Stimulated activated CD4-positive, alpha-beta T cell treated with anti-CD3 and anti-CD28 coated beads, TNF-alpha, amount 100 ng/mL, for 48 hours (primary cell): Measurements from ENCODE around the gene TMEM79.

ENCODE experiments used
- DNase-seq, 3 donors: peaks; one replicate each; pipeline ENCODE4 v3.0.0-alpha.2; 2020; ENCODE audit warnings: low read depth in 3 of 3

Gene TMEM79

GRCh38 chr1:156284112-156284511 is at the start of gene TMEM79:
Gene TMEM79 (plus strand): TSS chr1:156284325. CDS start chr1:156285227, 902 bp downstream.
- no peak for DNase-seq

DNA sequence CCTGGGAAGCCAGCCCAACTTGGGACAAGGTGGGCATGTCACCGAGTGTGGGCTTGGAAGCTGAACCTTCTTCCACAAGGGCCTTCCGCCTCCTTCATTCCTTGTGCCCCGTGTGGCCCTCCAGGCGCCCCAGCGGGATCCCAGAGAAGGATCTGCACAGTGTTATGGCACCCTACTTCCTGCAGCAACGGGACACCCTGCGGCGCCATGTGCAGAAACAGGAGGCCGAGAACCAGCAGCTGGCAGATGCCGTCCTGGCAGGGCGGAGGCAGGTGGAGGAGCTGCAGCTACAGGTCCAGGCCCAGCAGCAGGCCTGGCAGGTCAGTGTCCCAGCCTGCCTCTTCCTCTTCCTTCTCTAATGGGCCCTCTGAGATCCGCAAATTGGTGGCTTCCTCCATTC is 48.0 kb upstream of the TMEM79 start:
- DNase-seq, result no peak

DNA sequence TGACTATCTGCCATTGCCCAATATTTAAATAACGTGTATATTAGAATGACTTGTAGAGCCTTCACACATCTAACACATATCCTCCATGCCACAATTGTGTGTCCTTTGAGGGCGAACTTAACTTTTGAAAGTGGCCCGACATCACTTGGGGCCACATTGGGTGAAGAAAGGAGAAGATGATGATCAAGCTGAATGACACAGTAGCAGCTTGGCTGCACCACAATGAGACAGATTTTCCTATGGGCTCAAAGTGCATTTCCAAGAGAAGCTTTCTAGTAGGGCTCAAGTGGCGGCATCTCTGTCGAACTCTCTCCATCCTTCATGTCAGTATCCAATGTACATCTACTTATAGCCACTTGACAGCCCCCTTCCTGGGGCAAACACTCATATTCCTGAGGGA is 45.9 kb upstream of the TMEM79 start:
- DNase-seq, result no peak

DNA sequence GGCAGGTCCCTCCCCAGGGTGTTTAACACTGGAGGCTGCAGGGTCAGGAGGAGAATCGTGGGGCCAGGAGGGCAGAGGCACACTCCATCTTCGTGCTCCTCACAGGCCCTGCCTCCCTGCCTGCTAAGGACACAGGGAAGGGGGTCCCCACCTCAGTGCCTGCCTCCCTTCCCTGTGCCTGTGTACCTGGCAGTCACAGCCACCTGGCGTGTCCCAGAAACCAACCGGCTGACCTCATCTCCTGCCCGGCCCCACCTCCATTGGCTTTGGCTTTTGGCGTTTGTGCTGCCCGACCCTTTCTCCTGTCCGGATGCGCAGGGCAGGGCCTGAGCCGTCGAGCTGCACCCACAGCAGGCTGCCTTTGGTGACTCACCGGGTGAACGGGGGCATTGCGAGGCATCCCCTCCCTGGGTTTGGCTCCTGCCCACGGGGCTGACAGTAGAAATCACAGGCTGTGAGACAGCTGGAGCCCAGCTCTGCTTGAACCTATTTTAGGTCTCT is 42.8 kb upstream of the TMEM79 start:
- DNase-seq, result no peak

DNA sequence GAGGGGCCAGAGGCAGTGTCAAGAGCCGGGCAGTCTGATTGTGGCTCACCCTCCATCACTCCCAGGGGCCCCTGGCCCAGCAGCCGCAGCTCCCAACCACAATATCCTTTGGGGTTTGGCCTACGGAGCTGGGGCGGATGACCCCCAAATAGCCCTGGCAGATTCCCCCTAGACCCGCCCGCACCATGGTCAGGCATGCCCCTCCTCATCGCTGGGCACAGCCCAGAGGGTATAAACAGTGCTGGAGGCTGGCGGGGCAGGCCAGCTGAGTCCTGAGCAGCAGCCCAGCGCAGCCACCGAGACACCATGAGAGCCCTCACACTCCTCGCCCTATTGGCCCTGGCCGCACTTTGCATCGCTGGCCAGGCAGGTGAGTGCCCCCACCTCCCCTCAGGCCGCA is 42.2 kb upstream of the TMEM79 start, which contains the start of gene BGLAP:
Gene BGLAP, plus strand, starts transcription at position 259 of the 400 bp plus-strand sequence. Its CDS starts 48 bp downstream, at position 307.
- DNase-seq, result no peak

- no peak for DNase-seq
Observed at GRCh38 chr1:156242738-156243137, 41.4 kb upstream of the TMEM79 start.

DNA sequence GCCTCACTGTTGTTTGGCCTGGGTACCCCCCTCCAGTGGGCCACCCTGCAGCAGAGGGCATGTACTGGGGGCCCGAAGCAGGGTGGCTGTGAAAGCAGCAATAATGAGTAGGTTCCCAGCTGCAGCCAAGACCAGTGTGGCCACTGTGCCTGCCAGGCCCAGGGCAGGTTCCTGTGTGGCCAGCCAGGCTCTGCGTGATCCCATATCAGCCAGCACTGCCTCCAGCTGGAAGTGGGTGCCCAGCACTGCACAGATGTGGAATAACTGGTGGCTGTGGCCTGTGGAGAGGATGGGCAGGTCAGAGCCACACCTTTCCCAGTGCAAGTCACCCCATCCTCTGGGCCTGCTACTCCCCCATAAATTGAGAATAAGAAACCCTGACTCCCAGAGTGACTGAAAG is 40.0 kb upstream of the TMEM79 start:
- no peak for DNase-seq

GRCh38 chr1:156244712-156245111 is 39.4 kb upstream of the TMEM79 start:
- no peak for DNase-seq

DNA sequence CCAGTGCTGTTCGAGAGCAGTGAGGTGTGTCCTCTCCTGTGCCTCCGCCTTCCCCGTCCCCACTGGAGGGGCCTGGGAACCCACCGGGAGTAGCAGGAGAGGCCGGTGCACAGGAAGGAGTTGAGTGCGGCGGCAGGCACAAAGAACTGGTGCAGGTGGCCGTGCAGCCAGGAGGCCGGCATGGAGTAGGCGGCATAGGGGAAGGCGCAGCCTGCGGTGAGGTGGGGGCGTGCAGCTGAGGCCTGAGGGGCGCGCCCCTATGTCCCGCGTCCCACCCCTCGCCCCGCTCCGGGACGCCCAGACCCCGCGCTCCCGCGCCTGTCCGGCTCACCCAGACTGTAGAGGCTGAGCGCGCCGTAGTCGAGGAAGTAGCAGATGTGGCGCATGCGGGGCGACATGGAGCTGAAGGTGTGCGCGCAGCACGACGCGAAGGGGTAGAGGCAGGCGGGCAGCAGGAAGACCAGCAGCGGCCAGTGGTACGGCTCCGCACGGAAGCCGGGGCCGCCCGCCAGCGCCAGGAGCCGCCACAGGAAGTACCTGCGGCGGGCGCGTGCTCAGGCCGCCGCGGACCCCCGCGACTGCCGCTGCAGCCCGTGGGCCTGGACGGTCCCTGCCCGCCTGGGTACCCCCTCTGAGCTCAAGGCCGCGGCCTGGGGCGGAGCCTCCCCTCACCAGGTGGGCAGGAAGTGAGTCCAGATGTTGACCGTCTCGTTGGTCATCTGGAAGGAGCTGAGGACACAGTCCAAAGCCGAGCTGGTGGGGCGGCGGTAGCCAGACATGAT is 38.5 kb upstream of the TMEM79 start:
- no peak for DNase-seq

DNA sequence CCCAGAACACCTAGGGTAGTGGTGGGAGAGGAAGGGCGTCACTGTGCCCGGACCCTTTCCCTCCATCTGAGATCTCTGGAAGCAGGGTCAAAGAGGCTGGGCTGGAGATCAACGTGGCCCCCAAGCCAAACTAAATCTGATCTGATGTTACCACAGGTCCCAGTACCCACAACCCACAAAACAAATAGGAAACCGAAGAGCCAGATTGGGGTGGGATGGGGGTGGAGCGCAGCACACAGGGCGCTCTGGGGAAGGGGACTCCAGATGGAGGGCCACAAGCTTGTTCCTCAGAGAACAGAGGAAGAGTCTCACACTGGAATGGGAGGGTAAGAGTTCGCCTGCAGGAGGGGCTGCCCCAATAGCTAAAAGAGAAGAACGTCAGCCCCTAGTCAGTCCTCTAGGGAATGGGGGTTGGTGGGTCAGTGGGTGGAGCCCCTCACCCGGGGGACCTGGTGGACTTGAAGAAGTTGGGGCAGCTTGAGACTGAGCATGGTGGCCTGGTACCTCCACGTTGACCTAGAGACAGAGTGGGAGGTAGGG is 37.8 kb upstream of the TMEM79 start:
- no peak for DNase-seq

GRCh38 chr1:156246781-156247459 is 37.2 kb upstream of the TMEM79 start:
- DNase-seq, result no peak

DNA sequence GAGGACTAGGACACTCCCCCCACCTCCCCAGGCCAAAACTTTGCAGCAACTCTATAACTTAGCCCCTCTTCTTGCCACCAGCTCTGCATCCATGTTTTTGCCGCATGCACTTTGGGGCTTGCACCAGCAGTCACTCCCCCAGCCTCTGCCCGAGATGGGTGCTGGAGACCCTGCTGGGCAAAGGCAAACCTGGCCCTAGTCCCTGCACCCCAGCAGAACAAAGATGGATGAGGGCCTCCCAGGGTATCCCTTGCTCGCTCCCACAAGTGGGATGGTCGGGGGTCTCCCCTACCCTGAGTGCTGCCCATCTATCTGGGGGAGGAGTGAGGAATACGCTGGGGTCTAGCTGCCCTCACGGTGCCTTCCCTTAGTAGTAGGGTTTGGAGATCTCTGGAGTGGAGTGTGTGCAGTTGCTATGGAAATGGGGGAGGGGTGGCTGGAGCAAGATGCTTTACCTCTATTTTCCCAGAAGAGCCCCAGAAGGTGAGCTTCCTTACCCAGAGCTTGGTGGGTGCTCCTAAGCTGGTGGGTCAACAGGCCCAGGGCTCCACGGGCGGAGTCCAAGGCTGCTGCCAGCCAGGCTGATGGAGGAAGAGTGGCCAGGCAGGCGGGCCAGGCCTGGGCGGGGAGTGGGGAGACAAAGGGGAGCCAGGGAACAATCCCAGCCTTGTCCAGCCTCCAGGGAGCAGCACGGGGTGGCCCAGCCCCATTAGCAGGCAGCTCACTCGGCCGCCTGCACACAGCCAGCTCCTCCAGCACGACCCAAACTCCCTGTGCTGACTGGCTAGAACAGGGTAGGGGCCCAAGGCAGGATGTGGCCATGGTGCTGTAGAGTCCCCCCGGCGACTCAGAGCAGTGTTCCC is 36.4 kb upstream of the TMEM79 start, which contains the start of gene PAQR6:
Gene PAQR6, minus strand, starts transcription at position 597 of the 863 bp plus-strand sequence. CDS start 1,325 bp downstream, outside the sequence.
- no peak for DNase-seq

DNA sequence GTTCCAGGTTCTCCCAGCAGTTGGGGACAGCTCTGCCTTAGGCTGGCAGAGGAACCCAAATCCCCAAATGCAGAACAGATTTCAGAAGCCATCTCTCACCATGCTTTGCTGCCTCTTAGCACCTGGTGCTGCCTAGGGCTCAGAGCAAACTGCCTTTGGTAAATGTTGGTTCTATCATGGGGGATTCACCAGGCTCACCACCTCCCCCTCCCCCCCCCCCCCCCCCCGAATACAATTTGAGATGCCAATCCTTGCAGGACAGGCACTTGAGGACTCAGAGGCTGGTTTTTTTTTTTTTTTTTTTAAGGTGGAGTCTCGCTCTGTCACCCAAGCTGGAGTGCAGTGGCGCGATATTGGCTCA is 35.8 kb upstream of the TMEM79 start:
- no peak for DNase-seq

GRCh38 chr1:156249593-156249992 is 34.5 kb upstream of the TMEM79 start:
- DNase-seq, result no peak

- DNase-seq, result no peak
Observed at GRCh38 chr1:156251527-156251926, 32.6 kb upstream of the TMEM79 start.

- DNase-seq, result no peak
Observed at GRCh38 chr1:156253634-156254033, 30.5 kb upstream of the TMEM79 start.

DNA sequence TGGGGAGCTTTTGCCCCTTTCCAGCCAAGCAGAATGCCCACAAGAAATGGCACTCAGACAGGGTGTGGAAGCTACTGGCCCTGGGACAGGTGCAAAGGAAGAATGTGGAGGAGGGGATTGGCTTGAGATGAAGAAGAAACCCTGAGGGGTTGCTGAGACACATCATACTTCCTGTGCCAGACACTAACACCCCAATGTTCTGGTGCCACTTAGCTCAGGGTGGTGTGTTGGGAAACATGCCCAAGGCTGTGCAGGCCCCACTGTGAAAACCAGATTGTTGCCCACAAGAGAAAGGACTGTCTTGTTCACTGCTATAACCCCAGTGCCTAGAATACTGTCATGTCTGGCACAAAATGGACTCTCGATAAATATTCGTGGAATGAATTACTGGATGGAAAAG is 26.4 kb upstream of the TMEM79 start:
- DNase-seq, result no peak

- no peak for DNase-seq
Observed at GRCh38 chr1:156258859-156259258, 25.3 kb upstream of the TMEM79 start.

DNA sequence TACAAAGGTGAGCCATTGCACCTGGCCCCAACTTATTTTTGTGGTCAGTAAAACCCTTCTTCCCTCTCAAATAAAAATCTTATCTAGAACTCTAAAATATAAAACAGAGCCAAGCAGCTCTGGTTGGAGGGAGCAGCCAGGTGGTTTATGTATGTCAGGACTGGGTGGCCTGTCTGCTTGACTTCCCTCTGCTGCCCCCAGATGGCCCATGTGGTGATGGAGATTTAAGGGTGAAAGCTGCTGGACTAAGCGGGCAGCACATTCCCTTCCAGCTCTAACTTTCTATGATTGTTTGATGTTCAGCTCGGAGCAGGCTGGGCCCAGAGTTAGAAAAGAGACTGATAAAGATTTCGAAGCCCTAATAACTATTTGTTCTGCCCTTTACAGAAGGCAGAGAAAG is 24.3 kb upstream of the TMEM79 start:
- no peak for DNase-seq

DNA sequence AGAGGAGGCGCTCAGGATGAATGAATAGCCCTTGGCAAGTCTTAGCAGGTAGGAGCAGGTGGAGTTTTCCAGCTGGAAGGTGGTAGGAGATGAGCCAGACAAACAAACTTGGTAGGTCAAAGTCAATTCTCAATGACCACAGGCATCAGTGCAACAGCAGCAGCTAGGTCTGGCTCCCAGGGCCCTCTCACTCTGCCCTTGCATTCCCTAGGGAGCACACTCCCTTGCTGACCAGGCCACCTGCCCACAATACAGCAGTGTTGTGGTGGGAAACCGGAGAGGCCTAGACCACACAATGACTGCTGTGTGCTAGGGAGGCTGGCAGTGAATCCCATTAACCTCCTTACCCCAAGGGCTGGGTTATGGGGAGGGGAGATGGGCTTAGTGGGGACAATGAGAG is 23.2 kb upstream of the TMEM79 start:
- no peak for DNase-seq

DNA sequence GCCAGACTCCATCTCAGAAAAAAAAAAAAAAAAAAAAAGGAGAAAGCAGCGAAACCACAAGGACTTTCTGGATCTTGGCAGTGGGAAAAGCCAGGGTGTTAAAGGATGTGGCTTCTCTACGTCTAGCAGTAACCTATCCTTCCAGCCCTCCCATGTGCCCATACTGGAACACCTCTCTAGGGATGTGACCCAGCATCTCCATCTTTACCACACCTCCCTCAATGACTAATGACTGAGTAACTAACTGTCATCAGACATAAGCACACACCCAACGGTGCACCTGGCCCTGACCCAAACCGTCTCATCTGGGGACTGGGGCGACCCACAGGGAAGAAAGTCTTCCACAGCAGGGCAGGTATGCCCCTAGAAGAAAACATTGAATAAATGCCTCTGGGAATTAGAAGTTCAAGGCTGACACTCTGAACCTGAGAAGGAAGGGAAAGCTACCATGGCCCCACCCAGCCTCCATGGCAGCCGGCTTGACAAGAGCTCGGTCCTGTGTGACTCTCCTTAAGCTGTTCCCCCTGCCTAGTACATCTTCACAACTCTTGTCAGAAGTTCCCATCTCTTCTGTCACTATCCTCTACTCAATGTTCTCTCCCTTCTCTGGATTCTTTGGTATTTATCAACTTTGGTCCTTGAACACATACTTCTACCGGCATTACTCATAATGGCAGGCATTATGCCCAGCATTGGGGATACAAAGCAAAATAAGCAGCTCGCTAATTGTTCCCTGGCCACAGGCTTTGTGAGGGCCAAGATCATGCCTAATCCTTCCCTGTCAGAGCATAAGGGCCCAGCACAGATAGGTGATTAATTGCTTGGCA is 21.5 kb upstream of the TMEM79 start:
- DNase-seq, result no peak
